OCI-M2 (cell line): ENCODE measurements around the gene DEF6.
"Not testable (repeated sequence)": the region's sequence is repeated elsewhere in the genome, so short reads cannot be mapped to it uniquely, and the experiment has no call there.

ENCODE experiments used
- DNase-seq: peaks from one replicate; lab custom pipeline; 2025; ENCODE audit not compliant: unreplicated experiment; lab: John Stamatoyannopoulos, UW

Gene DEF6

GRCh38 chr6:35309611-35310264, 12.1 kb downstream of the DEF6 start:
- DNase-seq: no peak

- DNase-seq: no peak
Observed at GRCh38 chr6:35310265-35310831, 12.7 kb downstream of the DEF6 start.

GRCh38 chr6:35311390-35312075, 13.9 kb downstream of the DEF6 start:
- no peak for DNase-seq

GRCh38 chr6:35312076-35312800, 14.6 kb downstream of the DEF6 start:
- no peak for DNase-seq

GRCh38 chr6:35312807-35313206, 15.2 kb downstream of the DEF6 start:
- no peak for DNase-seq

GRCh38 chr6:35317483-35318195, 20.0 kb downstream of the DEF6 start:
- DNase-seq: no peak

GRCh38 chr6:35318196-35319171, 20.9 kb downstream of the DEF6 start:
- no peak for DNase-seq

- DNase-seq: no peak
Observed at GRCh38 chr6:35319346-35320030, 21.9 kb downstream of the DEF6 start.

GRCh38 chr6:35320031-35320410, 22.4 kb downstream of the DEF6 start:
- no peak for DNase-seq

GRCh38 chr6:35321091-35321490, 23.5 kb downstream of the DEF6 start:
- DNase-seq: no peak

- DNase-seq: no peak
Observed at GRCh38 chr6:35327349-35328027, 29.9 kb downstream of the DEF6 start.

- no peak for DNase-seq
Observed at GRCh38 chr6:35328108-35328723, 30.6 kb downstream of the DEF6 start.

GRCh38 chr6:35328965-35329364, 31.3 kb downstream of the DEF6 start:
- not testable (repeated sequence) for DNase-seq

- DNase-seq: no peak
Observed at GRCh38 chr6:35330541-35331119, 33.0 kb downstream of the DEF6 start.

GRCh38 chr6:35332074-35332887, 34.7 kb downstream of the DEF6 start:
- DNase-seq: not testable (repeated sequence)

- DNase-seq: no peak
Observed at GRCh38 chr6:35341557-35341956, 43.9 kb downstream of the DEF6 start.
